ENCODE data around the gene KCNT2. TPM values are rescaled to one million over a fixed set of nuclear protein-coding genes. Genes with fewer than 3 reads are reported as not detected.

The KCNT2 gene
- total RNA-seq, 1 donor from 2014 or later: under 0.01 TPM

DNA sequence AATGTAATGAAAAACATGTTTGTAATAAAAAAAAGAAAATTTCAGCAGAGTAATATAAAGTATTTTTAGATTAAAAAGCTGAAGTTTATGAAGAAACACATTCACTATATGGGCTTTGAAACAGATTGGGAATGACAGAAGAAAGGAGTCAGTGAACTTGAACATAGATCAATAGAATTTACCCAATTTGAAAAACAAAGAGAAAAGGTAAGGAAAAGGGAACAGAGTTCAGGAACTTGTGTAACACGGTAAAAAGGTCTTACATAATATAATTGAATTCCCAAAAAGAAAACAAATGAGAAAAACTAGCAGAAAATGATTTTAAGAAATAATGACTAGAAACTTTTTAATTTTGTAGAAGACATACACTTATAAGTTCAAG is 206.8 kb downstream of the KCNT2 start:
- DNase-seq (ENCODE audit: low read depth in 2 of 2): no peak

DNA sequence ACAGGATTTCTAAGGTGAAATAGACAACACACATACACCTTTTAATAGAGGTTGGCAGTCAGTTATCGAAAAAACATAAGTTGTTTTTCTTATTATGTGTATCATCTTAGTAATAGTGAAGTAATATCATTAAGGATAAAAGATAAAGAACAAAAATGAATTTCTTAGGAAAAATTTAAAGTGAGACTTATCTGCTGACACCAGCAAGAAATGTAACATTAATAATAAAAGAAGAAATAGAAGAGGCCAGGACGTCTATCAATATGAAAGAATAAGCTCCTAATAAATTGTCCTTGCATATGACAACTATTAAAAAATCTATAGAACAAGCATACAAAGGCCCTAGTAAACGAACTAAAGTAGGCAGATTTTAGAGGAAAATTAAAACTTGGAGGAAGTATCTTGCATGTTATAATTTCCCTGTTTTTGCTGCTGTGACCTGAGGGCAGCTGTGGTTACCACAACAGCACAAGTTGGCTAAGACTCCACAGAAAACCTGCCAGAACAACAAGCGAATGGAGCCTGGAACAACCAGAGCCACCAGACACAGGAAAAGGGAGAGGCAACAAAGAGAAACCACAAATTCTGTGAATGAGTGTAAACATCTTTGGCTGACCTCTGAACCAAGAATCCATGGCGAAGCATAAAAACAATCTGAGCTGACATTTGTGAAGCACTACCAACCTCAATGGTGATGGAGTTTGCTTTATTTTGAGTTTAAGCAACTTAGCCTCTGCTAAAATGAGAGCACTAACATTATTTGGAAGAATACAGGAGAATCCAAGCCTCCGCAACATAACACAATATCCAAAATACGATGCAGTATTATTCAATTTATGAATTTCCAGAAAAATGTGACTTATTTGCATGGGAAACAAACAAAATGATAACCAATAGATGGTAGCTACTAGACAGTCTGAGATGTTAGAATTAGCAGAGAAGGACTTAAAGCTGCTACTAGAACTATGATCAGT is 207.5 kb downstream of the KCNT2 start:
- DNase-seq (ENCODE audit: low read depth in 2 of 2): peak; percentile 94 to 96

DNA sequence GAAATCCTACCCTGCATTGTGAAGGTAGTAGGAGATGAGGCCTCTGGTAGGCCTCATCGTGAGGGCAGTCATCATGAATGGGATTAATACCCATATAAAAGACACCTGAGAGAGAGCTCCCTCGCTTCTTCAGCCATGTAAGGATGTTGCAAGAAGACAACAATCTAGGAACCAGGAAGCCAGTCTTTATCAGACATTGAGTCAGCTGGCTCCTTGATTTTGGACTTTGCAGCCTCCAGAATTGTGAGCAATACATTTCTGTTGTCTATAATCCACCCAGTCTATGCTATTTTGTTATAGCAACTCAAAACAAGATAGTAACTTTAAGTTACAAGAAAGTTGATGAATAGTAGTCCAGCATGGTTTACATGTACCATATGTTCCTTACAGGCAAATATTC is 208.5 kb downstream of the KCNT2 start:
- DNase-seq (ENCODE audit: low read depth in 2 of 2): no peak

DNA sequence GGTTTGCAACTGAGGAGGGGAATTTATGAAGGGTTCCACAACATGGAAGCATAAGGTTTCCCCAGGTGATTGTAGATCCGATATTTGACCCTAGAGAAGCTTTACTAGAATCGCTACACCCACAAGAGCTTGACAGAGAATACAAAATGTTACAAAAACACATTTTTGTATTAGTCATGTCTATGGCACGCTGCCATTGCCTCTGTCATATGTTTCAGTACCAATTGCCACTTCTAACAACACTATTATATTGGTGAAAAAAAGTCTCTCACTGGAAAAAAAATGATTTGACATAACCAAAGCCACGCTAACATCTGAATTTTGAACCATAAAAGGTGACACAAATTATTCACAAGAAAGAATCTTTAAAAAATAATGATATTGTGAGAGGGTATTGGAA is 214.5 kb downstream of the KCNT2 start:
- DNase-seq (ENCODE audit: low read depth in 2 of 2): peak; percentile 74 to 87

DNA sequence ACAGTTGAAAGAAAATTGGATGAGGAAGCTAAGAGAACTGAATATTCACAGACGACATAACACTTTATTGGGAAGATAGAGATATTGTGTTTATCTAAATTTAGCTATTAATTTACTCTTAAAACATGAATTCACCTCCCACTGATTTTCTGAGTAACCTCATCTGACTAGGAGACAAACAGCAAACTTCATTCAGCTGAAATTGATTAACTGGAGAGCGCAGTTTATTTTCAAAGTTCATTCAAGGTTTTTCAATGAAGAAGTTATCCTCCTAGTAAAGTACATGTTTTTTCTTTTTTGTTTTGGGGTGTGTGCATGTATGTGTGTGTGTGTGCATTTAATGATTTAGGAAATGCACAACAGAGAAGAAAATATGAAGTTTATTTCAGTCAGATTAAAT is 215.0 kb downstream of the KCNT2 start:
- no peak for DNase-seq (ENCODE audit: low read depth in 2 of 2)

DNA sequence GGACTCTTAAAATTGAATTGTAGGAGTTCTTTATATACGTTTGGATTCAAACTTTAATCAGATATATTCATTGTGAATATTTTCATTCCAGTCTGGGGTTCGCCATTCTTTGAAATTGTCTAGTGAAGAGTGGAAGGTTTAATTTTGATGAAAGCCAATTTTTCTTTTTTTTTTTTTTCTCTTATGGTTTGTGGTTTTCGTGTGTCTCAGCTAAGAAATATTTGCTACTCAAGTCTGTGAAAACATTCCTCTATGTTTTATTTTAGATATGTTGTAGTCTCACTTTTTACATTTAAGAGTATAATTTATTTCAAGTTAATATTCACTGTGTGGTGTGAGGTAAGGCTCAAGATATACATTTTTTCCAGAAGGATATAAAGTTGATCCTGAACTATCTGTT is 220.5 kb downstream of the KCNT2 start:
- DNase-seq (ENCODE audit: low read depth in 2 of 2): no peak

DNA sequence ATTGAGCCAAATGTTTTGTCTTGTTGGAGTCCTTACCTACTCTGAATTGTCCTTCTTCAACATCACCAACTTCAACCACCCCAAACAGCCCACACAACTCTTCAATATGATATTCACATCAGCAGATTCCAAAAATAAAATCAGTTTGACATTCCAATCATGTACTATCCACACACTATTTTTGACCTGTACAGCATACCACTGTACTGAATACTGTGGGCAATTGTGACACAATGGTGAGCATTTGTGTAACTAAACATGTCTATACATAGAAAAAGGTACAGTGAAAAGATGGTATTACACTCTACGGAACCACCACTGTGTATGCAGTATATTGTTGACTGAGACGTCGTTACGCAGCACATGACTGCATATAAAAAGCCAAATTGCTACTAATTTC is 223.1 kb downstream of the KCNT2 start:
- DNase-seq (ENCODE audit: low read depth in 2 of 2): no peak

DNA sequence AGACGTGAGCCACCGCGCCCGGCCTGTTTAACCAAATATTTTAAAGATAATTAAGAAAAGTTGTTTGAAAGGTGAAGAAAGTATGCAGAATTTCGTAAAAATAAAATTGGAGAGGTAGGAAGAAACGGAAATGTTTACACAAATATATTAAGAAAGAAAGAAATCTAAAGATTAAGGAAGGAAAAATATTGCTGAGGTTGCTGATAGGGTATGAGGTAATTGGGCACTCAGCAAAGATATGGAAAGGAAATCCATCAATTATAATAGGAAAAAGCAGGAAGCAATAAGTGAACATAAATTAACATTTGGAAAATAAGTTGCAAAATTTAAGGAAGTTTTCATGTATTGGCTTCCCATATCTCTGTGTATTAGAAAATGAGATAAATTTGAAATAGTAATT is 225.9 kb downstream of the KCNT2 start:
- DNase-seq (ENCODE audit: low read depth in 2 of 2): no peak

DNA sequence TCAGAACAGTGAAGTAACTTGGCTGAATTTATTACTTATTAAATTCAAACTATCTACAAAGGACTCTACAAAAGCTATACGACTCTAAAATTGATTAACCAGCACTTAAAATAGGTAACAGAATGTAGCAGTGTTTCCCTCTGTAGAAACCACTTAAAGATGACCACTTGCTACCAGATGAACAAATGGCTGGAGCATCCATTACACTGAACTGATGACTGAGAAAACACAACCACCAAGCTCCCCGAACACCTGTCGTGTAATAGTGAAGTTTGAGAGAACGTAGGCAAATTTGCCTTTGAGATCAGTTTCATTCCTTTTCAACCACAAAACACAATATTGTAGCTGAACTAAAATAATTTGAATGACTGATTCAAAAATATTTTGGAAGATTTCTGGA is 226.7 kb downstream of the KCNT2 start:
- no peak for DNase-seq (ENCODE audit: low read depth in 2 of 2)

DNA sequence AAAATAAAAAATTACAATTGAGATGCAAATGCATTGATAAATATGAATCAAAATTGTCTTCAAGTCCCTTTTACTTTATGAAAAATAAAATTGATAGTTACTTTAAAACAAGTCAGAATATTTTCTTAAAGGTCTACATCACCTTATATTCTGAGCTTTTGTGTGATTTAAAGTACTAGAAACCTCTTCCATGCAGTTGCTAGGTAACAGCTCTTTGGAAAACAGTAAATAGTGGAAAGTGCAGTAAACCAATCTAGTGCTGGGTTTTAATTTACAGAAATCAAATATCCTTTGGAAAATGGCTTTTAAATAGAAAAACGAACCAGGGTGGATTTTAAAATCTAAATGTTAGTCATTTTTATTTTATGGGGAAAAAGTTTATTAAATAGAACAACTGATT is 227.9 kb downstream of the KCNT2 start:
- DNase-seq (ENCODE audit: low read depth in 2 of 2): peak; percentile 8 to 17

DNA sequence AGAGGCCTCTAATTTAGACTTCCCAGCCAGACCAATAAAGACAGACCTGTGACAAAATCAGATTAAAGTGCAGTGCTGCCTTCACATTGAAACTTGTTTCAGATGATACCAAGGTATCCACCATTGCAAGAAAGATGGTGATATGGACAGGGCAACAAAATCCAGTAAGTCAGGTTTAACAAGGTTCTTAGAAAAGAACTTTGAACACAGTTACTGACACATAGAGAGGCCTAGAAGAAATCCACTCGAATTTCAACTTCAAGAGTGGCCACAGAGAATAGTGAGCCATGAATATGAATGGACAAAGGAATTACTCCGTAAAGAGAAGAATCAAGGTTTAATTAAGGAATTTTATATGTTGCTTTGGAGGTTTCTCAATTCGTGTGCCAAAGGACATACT is 230.4 kb downstream of the KCNT2 start:
- no peak for DNase-seq (ENCODE audit: low read depth in 2 of 2)

DNA sequence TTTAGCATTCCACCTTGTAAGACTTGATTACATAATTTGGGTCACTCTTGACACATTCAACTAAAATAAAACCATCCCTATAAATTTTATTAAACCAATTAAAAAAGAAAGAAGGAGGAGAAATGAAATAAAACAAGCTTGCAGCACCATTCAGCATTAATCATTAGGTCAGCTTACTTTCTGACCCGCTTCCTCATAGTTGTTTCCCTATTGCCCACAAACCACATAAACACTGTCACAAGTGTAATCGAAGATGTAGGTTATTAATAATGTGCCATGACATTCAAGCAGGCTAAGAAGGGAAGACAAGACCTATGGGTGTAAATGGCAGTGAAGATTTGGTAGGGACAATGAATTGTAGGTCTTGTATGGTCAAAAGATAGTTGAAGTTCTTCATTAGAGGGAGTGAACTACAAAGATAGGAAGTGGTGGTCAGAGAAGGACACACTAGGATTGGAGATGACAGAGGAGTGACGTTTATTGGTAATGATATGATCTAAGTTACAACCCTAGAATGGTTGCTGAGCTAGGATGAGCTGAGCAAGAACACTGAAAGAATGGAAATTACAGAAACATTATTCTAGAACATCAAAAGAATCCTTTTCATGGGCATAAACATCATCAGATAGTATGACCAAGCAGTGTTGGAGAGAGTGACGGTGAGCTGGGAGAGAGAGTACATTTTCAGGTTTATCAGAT is 231.5 kb downstream of the KCNT2 start:
- no peak for DNase-seq (ENCODE audit: low read depth in 2 of 2)

DNA sequence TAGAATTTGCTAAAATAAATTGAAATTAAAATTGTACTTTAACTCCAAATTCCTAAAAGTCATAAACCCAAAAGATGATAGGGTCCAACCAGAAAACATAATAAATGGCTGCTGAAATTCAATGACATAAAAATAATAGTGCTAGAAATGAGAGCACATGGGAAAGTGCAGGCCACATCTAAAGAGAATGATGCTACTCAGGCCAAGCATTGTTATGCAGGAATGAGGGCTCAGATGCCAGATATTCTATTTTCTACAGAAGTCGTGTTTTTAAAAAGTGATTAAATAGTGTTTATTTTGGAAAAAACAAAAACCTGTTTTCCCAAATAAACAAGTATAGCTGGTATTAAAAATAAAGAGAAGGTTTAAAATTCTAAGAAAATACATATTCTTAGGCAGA is 234.4 kb downstream of the KCNT2 start:
- DNase-seq (ENCODE audit: low read depth in 2 of 2): no peak

DNA sequence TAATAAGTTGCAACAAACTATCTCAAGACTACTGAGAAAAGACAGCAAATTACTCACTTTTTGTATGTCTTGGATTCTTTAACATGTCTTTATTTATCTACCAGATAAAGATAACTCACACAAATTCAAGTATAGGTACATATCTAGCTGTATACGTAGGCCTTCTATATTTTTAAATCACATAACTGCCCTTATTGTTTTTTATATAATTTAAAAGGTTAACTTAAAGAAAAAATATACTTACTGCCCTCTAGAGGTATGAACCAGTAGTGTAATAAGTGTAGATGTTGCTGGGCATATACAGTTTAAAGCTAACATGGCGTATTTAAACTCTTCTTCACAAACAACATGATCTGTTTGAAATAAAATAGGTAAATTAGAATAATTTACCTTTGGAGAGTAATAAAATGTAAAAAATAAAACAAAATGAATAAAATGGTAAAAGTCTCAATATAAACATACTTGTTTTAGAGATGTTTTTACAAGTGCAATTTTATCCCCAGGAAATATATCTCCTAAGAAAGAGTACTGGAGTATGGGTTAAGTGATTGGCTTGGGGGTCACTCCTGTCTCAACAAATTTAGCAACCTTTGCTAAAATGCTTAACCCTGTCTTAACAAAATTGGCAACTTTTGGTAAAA is 235.2 kb downstream of the KCNT2 start:
- peak; percentile 16 to 53 for DNase-seq (ENCODE audit: low read depth in 2 of 2)

DNA sequence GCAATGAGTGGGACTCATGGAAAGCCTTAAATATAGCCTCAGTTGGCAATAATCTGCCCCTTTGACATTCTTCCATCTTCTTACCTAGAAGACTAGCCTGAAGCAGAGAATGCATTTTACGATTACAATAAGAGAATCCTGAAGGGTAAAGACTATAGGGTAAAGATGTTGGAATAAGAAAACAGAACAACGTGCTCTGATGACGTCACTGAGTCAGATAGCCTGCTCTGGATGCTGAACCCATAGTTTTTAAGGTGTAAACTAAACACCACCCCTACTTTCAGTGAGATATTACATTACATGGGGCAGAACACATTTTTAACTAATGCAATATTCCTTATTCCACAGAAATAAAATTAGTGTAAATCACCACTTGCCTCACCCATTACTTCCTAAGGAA is 240.4 kb downstream of the KCNT2 start:
- DNase-seq (ENCODE audit: low read depth in 2 of 2): no peak

DNA sequence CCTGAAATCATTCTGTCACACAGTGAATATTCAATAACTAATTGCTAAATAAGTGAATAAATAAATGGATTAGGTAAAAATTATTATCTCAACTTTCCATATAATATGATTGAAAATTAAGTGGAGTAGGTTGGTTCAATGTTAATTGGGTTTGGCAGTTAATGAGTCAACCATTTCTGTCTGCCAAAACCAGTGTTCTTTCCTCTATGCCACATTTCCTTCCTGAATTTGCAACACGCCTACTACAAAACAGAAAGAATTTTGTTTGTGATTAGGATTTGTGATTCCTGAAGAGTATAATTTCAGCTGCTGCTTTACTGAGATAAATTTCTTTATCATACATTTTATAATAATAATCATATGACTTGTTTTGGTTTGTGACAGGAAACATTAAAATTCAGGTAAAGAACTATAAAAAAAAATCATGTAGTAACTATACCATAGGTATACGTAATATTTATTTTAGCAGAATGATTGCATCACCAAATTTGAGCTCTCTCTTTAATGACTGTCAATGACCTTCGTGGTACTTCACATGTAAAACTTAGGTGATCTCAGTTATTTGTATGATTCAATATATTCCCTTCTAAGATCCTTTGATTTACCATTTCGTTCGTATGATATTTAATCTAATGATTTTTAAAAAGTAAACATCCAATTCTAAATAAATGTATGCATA is 241.3 kb downstream of the KCNT2 start:
- DNase-seq (ENCODE audit: low read depth in 2 of 2): peak; percentile 44 to 54

DNA sequence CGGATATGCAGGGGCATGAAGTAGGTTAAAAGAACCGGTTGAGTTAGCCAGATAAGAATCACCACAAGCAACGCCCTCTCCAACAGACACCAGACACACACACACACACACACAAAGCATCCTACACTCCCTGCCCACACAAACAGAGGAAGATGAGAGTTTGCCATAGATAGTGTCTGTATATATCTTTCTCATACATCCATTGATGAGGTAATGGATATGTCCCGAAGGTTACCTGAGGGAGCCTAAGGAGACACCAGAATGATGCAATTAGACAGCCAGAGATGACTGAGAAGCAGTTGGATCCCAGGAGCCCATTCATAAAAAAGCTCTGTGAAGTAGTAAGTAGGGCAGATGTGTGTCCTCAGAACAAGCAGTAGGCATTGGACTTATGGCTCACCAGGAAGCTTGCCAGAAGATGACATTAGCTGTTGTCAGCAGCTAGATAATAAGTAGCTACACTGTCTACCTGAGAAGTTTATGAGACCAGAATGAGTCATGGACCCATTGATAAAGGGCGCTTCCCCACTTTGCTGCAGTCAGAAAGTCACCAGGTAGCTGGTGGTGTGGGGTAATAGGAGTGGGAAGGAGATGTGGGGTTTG is 247.0 kb downstream of the KCNT2 start:
- no peak for DNase-seq (ENCODE audit: low read depth in 2 of 2)

DNA sequence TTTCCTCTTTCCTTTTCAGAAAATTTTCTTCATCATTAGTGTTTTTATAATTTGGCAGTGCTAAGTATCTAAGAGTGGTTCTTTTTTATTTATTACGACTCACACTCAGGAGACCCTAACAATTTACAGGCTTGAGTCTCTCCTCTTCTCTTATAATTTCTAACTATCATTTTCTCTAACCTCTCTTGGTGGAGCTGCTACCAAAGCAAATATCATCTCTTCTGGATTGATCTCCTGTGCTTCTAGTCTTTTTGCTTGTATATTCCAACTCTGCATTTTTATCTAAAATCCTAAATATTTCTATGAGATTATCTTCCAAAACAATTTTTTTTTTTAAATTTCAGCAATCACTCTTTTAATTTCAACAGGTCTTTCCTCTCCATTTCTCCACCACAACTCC is 250.3 kb downstream of the KCNT2 start:
- no peak for DNase-seq (ENCODE audit: low read depth in 2 of 2)

DNA sequence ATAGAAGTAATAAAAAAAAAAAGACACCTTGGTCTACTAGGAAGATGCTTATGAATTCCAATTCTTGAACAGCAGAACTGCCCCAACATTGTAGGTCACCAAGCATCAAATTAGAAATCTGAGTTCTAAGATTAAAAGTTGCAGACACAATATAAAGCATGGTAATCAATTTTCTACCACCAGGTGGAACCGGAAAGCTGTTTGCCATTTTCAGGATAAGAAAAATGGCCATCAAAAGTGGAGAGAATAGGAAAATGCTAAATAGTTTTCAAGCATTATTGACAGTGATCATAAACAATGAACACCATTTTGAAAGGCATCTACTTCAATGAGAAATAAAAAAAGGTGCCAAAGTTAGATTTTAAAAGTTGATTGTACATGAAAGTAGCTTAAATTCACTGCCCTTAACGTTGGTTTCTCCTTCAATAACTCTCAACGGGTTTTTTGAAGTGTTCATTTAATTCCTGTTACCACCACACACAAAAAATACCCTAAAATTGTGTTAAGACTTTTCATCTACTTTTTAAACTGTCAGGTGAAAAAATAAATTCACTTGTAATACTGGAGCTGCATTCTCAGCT is 252.9 kb downstream of the KCNT2 start:
- DNase-seq (ENCODE audit: low read depth in 2 of 2): peak; percentile 47 to 54

DNA sequence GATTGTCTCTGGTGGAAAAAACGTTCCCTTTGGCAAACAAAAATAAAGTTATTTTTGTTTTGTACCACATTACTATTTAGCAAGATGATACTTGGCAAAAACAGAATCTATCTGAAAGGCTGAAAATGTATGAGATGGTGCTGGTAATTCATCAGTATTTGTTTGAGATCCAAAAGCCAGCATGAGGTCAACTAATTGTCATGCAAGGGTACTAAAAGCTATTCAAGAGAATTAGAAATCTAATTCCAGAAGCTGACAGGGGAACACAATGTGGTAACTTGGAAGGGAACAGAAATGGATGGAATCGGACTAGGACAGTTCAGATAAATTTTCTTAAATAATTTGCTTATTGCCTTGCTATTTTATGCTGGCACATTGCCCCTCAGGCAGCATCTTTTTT is 263.8 kb downstream of the KCNT2 start:
- no peak for DNase-seq (ENCODE audit: low read depth in 2 of 2)

DNA sequence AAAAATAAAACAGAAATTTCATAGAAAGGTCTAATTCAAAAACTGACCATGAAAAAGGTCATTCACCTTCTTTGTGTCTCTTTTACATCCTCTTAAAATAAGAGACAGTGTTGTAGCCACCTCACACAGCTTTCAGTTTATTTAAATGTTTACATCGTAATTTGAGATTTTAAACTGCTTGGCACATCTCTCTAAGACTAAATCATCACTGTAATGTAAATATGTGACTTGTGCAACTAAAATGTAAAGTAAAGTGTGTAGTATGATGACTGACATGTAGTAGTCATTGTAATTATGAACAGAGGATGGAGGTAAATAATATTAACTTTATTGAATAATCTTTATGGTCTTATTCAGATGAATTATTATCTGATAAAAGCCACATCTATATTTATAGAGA is 283.9 kb downstream of the KCNT2 start:
- DNase-seq (ENCODE audit: low read depth in 2 of 2): no peak

Measured in dermis microvascular lymphatic vessel endothelial cell (primary cell).